ENCODE measurements around the gene LIME1. TPM values are rescaled to one million over a fixed set of nuclear protein-coding genes. Genes with fewer than 3 reads are reported as not detected.

LIME1 gene
- total and polyA plus RNA-seq, 2 of the 8 experiments (the other 6 are each of a cell fraction or from before 2014, with no cell fraction given), result 4.5 to 5.9 TPM

DNA sequence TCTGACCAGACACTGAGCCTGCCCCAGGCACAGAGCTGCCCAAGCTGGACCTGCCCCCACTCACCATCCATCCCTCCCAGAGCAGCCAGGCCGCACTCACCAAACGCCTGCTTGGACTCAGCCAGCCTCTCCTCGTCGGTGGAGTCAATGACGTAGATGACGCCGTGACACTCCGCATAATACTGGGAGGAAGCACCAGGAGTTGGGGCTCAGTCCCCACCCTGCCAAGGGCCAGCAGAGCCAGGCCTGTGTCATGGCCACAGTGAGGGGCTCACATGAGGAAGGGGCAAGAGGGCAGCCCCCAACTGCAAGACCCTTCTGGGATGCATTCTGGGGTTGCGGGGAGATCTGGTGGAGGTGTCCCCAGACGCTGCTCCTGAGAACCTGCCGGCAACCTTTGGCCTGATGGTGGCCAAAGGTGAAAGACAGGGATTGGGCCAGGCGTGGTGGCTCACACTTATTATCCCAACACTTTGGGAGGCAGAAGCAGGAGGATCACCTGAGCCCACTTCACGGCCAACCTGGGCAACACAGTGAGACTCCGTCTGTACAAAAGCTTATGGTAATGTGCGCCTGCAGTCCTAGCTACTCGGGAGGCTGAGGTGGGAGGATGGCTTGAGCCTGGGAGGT, 34.3 kb upstream of the LIME1 start:
- Histone ChIP-seq H3K27ac (ENCODE audit: low read depth, low read length) (no peak overlapping the region), H2BK5ac (ENCODE audit: low read depth, low read length) (no peak overlapping the region), H3K4me2 (ENCODE audit: insufficient read depth in 1 of 2, low read depth in 2 of 2, low read length in 2 of 2) (no peak overlapping the region), H3K4ac (replicated peaks; ENCODE audit: insufficient read length, low read depth, low read length) (no peak overlapping the region), H2BK20ac (ENCODE audit: low read length) (no peak overlapping the region), H4K8ac (ENCODE audit: extremely low read depth, insufficient read depth, low read length) (no peak overlapping the region), H3K79me1 (ENCODE audit: low read depth, low read length) (peaks cover 6% of the 10 kb centered on the region; the same call in 1 of the 2 replicates), H3K23ac (ENCODE audit: insufficient read length) (no peak overlapping the region), H3K4me3 (ENCODE audit: extremely low read depth in 1 of 4, insufficient read depth in 2 of 4, low read depth in 3 of 4, low read length in 4 of 4) (no peak overlapping the region), H3K14ac (ENCODE audit: insufficient read length) (no peak overlapping the region), H3K9me3 (ENCODE audit: insufficient read depth in 2 of 2, low read depth in 1 of 2, low read length in 1 of 2) (no peaks in the 10 kb centered on the region), H3K18ac (ENCODE audit: extremely low read depth, low read length) (no peak overlapping the region), H4K20me1 (replicated peaks in 1 of 2; ENCODE audit: control insufficient read depth in 1 of 2, insufficient read depth in 2 of 2, low read length in 2 of 2) (peaks cover 8 to 14% of the 10 kb centered on the region in 2 experiments), H4K91ac (replicated peaks; ENCODE audit: insufficient read length, low read length) (no peak overlapping the region), H2AK5ac (ENCODE audit: low read depth, low read length) (no peak overlapping the region), H3K36me3 (ENCODE audit: control insufficient read depth in 2 of 4, insufficient read depth in 4 of 4, low read length in 3 of 4) (peaks cover 3 to 18% (median 8%) of the 10 kb centered on the region in 4 experiments; a peak in 5 of 8 replicates), H3K79me2 (ENCODE audit: control insufficient read depth in 1 of 2, insufficient read depth in 2 of 2, low read length in 2 of 2) (peaks cover 0 to 12% of the 10 kb centered on the region in 2 experiments; a peak in 2 of 4 replicates), H3K56ac (replicated peaks; ENCODE audit: insufficient read length, low read depth, low read length) (no peak overlapping the region), H2BK15ac (ENCODE audit: low read length) (no peak overlapping the region), H2BK120ac (replicated peaks; ENCODE audit: low read depth, low read length) (no peak overlapping the region), H3K27me3 (replicated peaks in 1 of 4; ENCODE audit: control insufficient read depth in 3 of 4, extremely low read depth in 1 of 4, insufficient read depth in 3 of 4, low read length in 3 of 4) (no peaks in the 10 kb centered on the region), H3K4me1 (replicated peaks in 1 of 4; ENCODE audit: control insufficient read depth in 3 of 4, insufficient read depth in 4 of 4, low read length in 3 of 4) (peaks cover 0 to 11% (median 2%) of the 10 kb centered on the region in 4 experiments; a peak in 4 of 7 replicates), H4K5ac (ENCODE audit: insufficient read length, low read depth, low read length) (no peak overlapping the region), H2BK12ac (ENCODE audit: low read depth, low read length) (no peak overlapping the region), H2AFZ (ENCODE audit: low read length) (no peak overlapping the region), H3K9ac (replicated peaks in 1 of 4; ENCODE audit: extremely low read depth in 1 of 4, low read depth in 3 of 4, low read length in 3 of 4) (no peak overlapping the region), H3K23me2 (ENCODE audit: low read depth, low read length) (no peaks in the 10 kb centered on the region; the same call in 1 of the 2 replicates)
- WGBS, 2 experiments (ENCODE audit: extremely low coverage in 1 of 2, insufficient coverage in 1 of 2, insufficient read length in 1 of 2, insufficient replicate concordance in 2 of 2, low coverage in 1 of 2, low lambda C conversion rate in 2 of 2, missing lambda C conversion rate in 1 of 2), result 91% methylated on average over 16 of the region's 16 CpGs; no CpG with 5 or more reads in 1 of the 2 experiments
- FAIRE-seq (no peak), DNase-seq (ENCODE audit: low read depth in 1 of 2, low spot score in 2 of 2) (no peak)
- ChIA-PET POLR2A (ENCODE audit: partially characterized antibody) (interaction anchor here (0.6 to 4.1 kb wide), 12 partner anchors 10 to 283 kb away, joined by 3 to 18 read pairs (median 4); partner anchors contain the start of genes RTEL1 and SLC2A4RG), CTCF (ENCODE audit: partially characterized antibody) (interaction anchor here (1.4 kb wide), 2 partner anchors 84 to 279 kb away, joined by 3 to 4 read pairs; partner anchors contain the start of gene PRPF6)
- TF ChIP-seq POLR2AphosphoS5 (IDR thresholded peaks at IDR 0.05; ENCODE audit: low read depth, low read length) (peak; percentile 2; the same call in 1 of the 2 replicates), EZH2 (IDR thresholded peaks at IDR 0.05; ENCODE audit: low read depth, low read length, severe bottlenecking) (no peak)
